H9 (cell line): Measurements from ENCODE around the gene IGF1R. TPM values are rescaled to one million over a fixed set of nuclear protein-coding genes. Genes with fewer than 3 reads are reported as not detected.

Experiments used
- DNase-seq: peaks from one replicate; pipeline ENCODE4 v3.0.0-alpha.2; 2017
- H2AFZ ChIP-seq: one replicate; pipeline ENCODE4 v1.6.1; 2013; ENCODE audit warnings: mild to moderate bottlenecking, low read length, control low read depth, moderate library complexity
- H2AK5ac ChIP-seq: 2 replicates; pipeline ENCODE4 v1.6.1; 2013; ENCODE audit warnings: low read length, control low read depth, mixed read lengths; ENCODE audit not compliant: insufficient read length
- H2BK120ac ChIP-seq: one replicate; pipeline ENCODE4 v1.6.1; 2013; ENCODE audit warnings: low read depth, mild to moderate bottlenecking, low read length, control low read depth, inconsistent platforms; ENCODE audit not compliant: poor library complexity, severe bottlenecking
- H2BK12ac ChIP-seq: 2 replicates; pipeline ENCODE4 v1.6.1; 2013; ENCODE audit warnings: low read length, control low read depth, mixed read lengths, low read depth; ENCODE audit not compliant: insufficient read length
- H2BK15ac ChIP-seq: 2 replicates; pipeline ENCODE4 v1.6.1; 2013; ENCODE audit warnings: low read depth, low read length, control low read depth
- H2BK20ac ChIP-seq: one replicate; pipeline ENCODE4 v1.6.1; 2013; ENCODE audit warnings: low read depth, mild to moderate bottlenecking, low read length, control low read depth, inconsistent platforms; ENCODE audit not compliant: poor library complexity, severe bottlenecking
- H2BK5ac ChIP-seq: 2 replicates; pipeline ENCODE4 v1.6.1; 2013; ENCODE audit warnings: low read length, control low read depth, mixed read lengths; ENCODE audit not compliant: insufficient read length
- H3K14ac ChIP-seq: 2 replicates; pipeline ENCODE4 v1.6.1; 2013; ENCODE audit warnings: low read length, control low read depth; ENCODE audit not compliant: insufficient read depth
- H3K18ac ChIP-seq: 2 replicates; pipeline ENCODE4 v1.6.1; 2013; ENCODE audit warnings: low read depth, mild to moderate bottlenecking, mixed read lengths, low read length, control low read depth; ENCODE audit not compliant: insufficient read length
- H3K23ac ChIP-seq: 2 replicates; pipeline ENCODE4 v1.6.1; 2013; ENCODE audit warnings: low read length, control low read depth, mixed read lengths, low read depth; ENCODE audit not compliant: insufficient read length
- H3K23me2 ChIP-seq: 2 replicates; pipeline ENCODE4 v1.6.1; 2013; ENCODE audit warnings: low read depth, mild to moderate bottlenecking, mixed read lengths, low read length, control low read depth; ENCODE audit not compliant: insufficient read length, poor library complexity, severe bottlenecking
- H3K27ac ChIP-seq: 2 replicates; pipeline ENCODE4 v1.5.1; 2013; ENCODE audit warnings: low read length, control low read depth, mixed read lengths, low read depth; ENCODE audit not compliant: insufficient read length
- H3K27me3 ChIP-seq: 2 replicates; pipeline ENCODE4 v1.6.1; 2013; ENCODE audit warnings: low read length, control low read depth, inconsistent platforms; ENCODE audit not compliant: insufficient read depth
- H3K4ac ChIP-seq: 2 replicates; pipeline ENCODE4 v1.6.1; 2013; ENCODE audit warnings: low read depth, mild to moderate bottlenecking, control low read depth, inconsistent platforms, low read length, moderate library complexity
- H3K4me1 ChIP-seq: 2 replicates; pipeline ENCODE4 v1.6.1; 2013; ENCODE audit warnings: low read length, control low read depth, inconsistent platforms; ENCODE audit not compliant: insufficient read depth
- H3K4me2 ChIP-seq: 2 replicates; pipeline ENCODE4 v1.6.1; 2013; ENCODE audit warnings: low read length, control low read depth, mixed read lengths; ENCODE audit not compliant: insufficient read length, insufficient read depth
- H3K56ac ChIP-seq: 2 replicates; pipeline ENCODE4 v1.6.1; 2013; ENCODE audit warnings: low read depth, mild to moderate bottlenecking, mixed read lengths, low read length, control low read depth; ENCODE audit not compliant: insufficient read length
- H3K79me1 ChIP-seq: 2 replicates; pipeline ENCODE4 v1.6.1; 2013; ENCODE audit warnings: low read depth, mild to moderate bottlenecking, moderate library complexity, low read length, control low read depth, inconsistent platforms; ENCODE audit not compliant: insufficient read depth, poor library complexity, severe bottlenecking
- H3K79me2 ChIP-seq: 2 replicates; pipeline ENCODE4 v1.6.1; 2013; ENCODE audit warnings: low read length, control low read depth, inconsistent platforms; ENCODE audit not compliant: insufficient read depth
- H3K9ac ChIP-seq: 2 replicates; pipeline ENCODE4 v1.6.1; 2013; ENCODE audit warnings: low read length, control low read depth, mixed read lengths; ENCODE audit not compliant: insufficient read length; ENCODE audit errors: extremely low read depth
- H3K9me3 ChIP-seq: one replicate; pipeline ENCODE4 v1.6.1; 2013; ENCODE audit warnings: low read depth, low read length, inconsistent platforms; ENCODE audit not compliant: control insufficient read depth
- H3T11ph ChIP-seq: one replicate; pipeline ENCODE4 v1.6.1; 2013; ENCODE audit warnings: mild to moderate bottlenecking, low read length, control low read depth, inconsistent platforms
- H4K20me1 ChIP-seq: one replicate; pipeline ENCODE4 v1.6.1; 2013; ENCODE audit not compliant: control insufficient read depth, insufficient read length, insufficient read depth
- H4K5ac ChIP-seq: 2 replicates; pipeline ENCODE4 v1.6.1; 2013; ENCODE audit warnings: low read depth, mild to moderate bottlenecking, mixed read lengths, low read length, control low read depth; ENCODE audit not compliant: insufficient read length
- H4K8ac ChIP-seq: replicated peaks from 2 replicates; pipeline ENCODE4 v1.6.1; 2013; ENCODE audit warnings: low read length, control low read depth, mixed read lengths, low read depth; ENCODE audit not compliant: insufficient read length
- H4K91ac ChIP-seq: 2 replicates; pipeline ENCODE4 v1.6.1; 2013; ENCODE audit warnings: low read depth, mild to moderate bottlenecking, moderate library complexity, mixed read lengths, low read length, control low read depth; ENCODE audit not compliant: insufficient read length
- H3K27ac Mint-ChIP-seq, 3 experiments: 2 replicates in 2 of 3; 3 replicates in 1 of 3; pipeline ENCODE4 v1.8.0; 2020 to 2021; ENCODE audit warnings: mixed read lengths in 3 of 3, mild to moderate bottlenecking in 1 of 3, moderate library complexity in 1 of 3
- H3K27me3 Mint-ChIP-seq: 2 replicates; pipeline ENCODE4 v1.8.0; 2021; ENCODE audit warnings: low read depth, mild to moderate bottlenecking, moderate library complexity, mixed read lengths
- H3K36me3 Mint-ChIP-seq, 3 experiments: 2 replicates in 2 of 3; 3 replicates in 1 of 3; pipeline ENCODE4 v1.8.0; 2020 to 2021; ENCODE audit warnings: low read depth in 3 of 3, mixed read lengths in 3 of 3; ENCODE audit not compliant: insufficient read depth in 1 of 3
- H3K4me1 Mint-ChIP-seq, 2 experiments: 2 replicates each; pipeline ENCODE4 v1.8.0; 2020; ENCODE audit warnings: mixed read lengths in 2 of 2
- H3K4me3 Mint-ChIP-seq, 2 experiments: 2 replicates in 1 of 2; 3 replicates in 1 of 2; pipeline ENCODE4 v1.8.0; 2020 to 2021; ENCODE audit warnings: mild to moderate bottlenecking in 2 of 2, mixed read lengths in 2 of 2, moderate library complexity in 1 of 2
- H3K9me3 Mint-ChIP-seq, 2 experiments: 2 replicates in 1 of 2; 3 replicates in 1 of 2; pipeline ENCODE4 v1.8.0; 2020; ENCODE audit warnings: mild to moderate bottlenecking in 2 of 2, mixed read lengths in 2 of 2, moderate library complexity in 1 of 2
- WGBS: extraction: QIAGEN DNeasy Blood & Tissue Kit; methylation state at CpG from one replicate; pipeline ENCODE4 v1.1.7; 2013; ENCODE audit warnings: missing lambda C conversion rate, low lambda C conversion rate, mixed read lengths; ENCODE audit not compliant: insufficient read length; ENCODE audit errors: extremely low coverage; 5-methylcytosine and 5-hydroxymethylcytosine counted together
- total RNA-seq: library from RNA; stranded (reverse); gene quantifications from 2 replicates; pipeline ENCODE4 v1.2.1, GENCODE V29; 2021
- TF ChIP-seq, protein P1 (sequence below): fragments of 200-600 bp; sonication (generic); conservative IDR thresholded peaks from 3 replicates; pipeline ENCODE4 v1.8.0; 2021; ENCODE audit warnings: antibody characterized with exemption, mild to moderate bottlenecking

Gene IGF1R
- total RNA-seq, 1 experiment from 2014 or later = 70.0 TPM

DNA sequence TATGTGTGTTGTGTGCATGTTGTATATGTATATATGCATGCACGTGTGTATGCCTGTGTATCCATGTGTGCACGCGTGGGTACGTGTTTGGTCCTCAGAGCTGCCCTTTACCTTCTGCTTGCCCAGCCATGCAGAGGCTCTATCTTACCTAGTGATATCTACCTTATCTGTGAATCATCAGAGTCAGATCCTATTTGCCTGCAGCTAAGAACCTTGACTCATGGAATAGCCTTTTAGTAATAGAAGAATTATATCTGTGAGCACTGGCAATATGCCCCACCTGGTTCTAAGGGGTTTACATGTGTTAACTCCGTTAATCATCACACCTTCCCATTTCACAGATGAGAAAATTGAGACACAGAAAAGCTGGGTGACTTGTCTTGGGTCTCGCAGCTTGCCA is 348.3 kb downstream of the IGF1R start:
- Histone ChIP-seq H2AK5ac (no peak overlapping the region), H3K14ac (no peak overlapping the region), H4K5ac (no peak overlapping the region), H3K27ac (no peak overlapping the region), H3K4ac (no peak overlapping the region), H3K79me2 (no peaks in the 10 kb centered on the region), H3K56ac (no peak overlapping the region), H3K27me3 (no peaks in the 10 kb centered on the region), H3K79me1 (no peaks in the 10 kb centered on the region), H4K91ac (no peak overlapping the region), H3K9ac (no peak overlapping the region), H3T11ph (no peak overlapping the region), H3K23me2 (no peaks in the 10 kb centered on the region), H4K20me1 (no peaks in the 10 kb centered on the region), H2AFZ (no peak overlapping the region), H3K4me1 (no peaks in the 10 kb centered on the region), H2BK20ac (no peak overlapping the region), H4K8ac (no peak overlapping the region), H3K23ac (no peak overlapping the region), H3K18ac (no peak overlapping the region), H3K4me2 (no peak overlapping the region), H2BK15ac (no peak overlapping the region), H2BK12ac (no peak overlapping the region), H2BK5ac (no peak overlapping the region), H2BK120ac (no peak overlapping the region), H3K9me3 (no peaks in the 10 kb centered on the region)
- Mint-ChIP-seq H3K4me3 (no peak overlapping the region), H3K27me3 (peaks cover 7% of the 10 kb centered on the region), H3K9me3 (peaks cover 5 to 11% of the 10 kb centered on the region in 2 experiments; a peak in 3 of 5 replicates), H3K36me3 (no peaks in the 10 kb centered on the region), H3K4me1 (0 out of 4 replicates have a peak, but pooled peaks cover 0 to 2% of the 10 kb centered on the region in 2 experiments), H3K27ac (no peak overlapping the region)
- TF ChIP-seq, protein P1, sequence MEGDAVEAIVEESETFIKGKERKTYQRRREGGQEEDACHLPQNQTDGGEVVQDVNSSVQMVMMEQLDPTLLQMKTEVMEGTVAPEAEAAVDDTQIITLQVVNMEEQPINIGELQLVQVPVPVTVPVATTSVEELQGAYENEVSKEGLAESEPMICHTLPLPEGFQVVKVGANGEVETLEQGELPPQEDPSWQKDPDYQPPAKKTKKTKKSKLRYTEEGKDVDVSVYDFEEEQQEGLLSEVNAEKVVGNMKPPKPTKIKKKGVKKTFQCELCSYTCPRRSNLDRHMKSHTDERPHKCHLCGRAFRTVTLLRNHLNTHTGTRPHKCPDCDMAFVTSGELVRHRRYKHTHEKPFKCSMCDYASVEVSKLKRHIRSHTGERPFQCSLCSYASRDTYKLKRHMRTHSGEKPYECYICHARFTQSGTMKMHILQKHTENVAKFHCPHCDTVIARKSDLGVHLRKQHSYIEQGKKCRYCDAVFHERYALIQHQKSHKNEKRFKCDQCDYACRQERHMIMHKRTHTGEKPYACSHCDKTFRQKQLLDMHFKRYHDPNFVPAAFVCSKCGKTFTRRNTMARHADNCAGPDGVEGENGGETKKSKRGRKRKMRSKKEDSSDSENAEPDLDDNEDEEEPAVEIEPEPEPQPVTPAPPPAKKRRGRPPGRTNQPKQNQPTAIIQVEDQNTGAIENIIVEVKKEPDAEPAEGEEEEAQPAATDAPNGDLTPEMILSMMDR = no peak
- DNase-seq = no peak
- no CpG with 5 or more reads among the region's 6 CpGs for WGBS
